Nephron progenitor cell (in vitro differentiated cells): ENCODE results near the gene BPIFB6.

ENCODE experiments used
- DNase-seq: peaks from one replicate; pipeline ENCODE4 v3.0.0; 2021
- H3K27ac Mint-ChIP-seq: 2 replicates; pipeline ENCODE4 v1.8.0; 2021; ENCODE audit warnings: mild to moderate bottlenecking, moderate library complexity, mixed read lengths
- H3K27me3 Mint-ChIP-seq: 2 replicates; pipeline ENCODE4 v1.8.0; 2021; ENCODE audit warnings: mild to moderate bottlenecking, low read depth, mixed read lengths; ENCODE audit not compliant: poor library complexity
- H3K36me3 Mint-ChIP-seq: 2 replicates; pipeline ENCODE4 v1.8.0; 2021; ENCODE audit warnings: low read depth, mixed read lengths
- H3K4me1 Mint-ChIP-seq: 2 replicates; pipeline ENCODE4 v1.8.0; 2021; ENCODE audit warnings: mixed read lengths
- H3K4me3 Mint-ChIP-seq: 2 replicates; pipeline ENCODE4 v1.8.0; 2021; ENCODE audit warnings: mild to moderate bottlenecking, moderate library complexity, mixed read lengths
- H3K9me3 Mint-ChIP-seq: 2 replicates; pipeline ENCODE4 v1.8.0; 2021; ENCODE audit warnings: mild to moderate bottlenecking, moderate library complexity, mixed read lengths
- CTCF ChIP-seq: fragments of 200-600 bp; sonication (generic); IDR thresholded peaks from 2 replicates; pipeline ENCODE4 v1.5.0; 2021; ENCODE audit warnings: antibody characterized with exemption

The BPIFB6 gene

GRCh38 chr20:33070111-33071053, 38.9 kb downstream of the BPIFB6 start:
- no peaks in the 10 kb centered on the region for H3K9me3 Mint-ChIP-seq

GRCh38 chr20:33071198-33071597, 39.8 kb downstream of the BPIFB6 start:
- H3K4me1 Mint-ChIP-seq: peaks cover 9% of the 10 kb centered on the region

More at GRCh38 chr20:33070111-33071053, 38.9 kb downstream of the BPIFB6 start:
- Mint-ChIP-seq H3K4me3 (no peak overlapping the region), H3K27me3 (peaks cover 27% of the 10 kb centered on the region), H3K36me3 (no peaks in the 10 kb centered on the region), H3K27ac (no peak overlapping the region), H3K4me1 (peaks cover 4% of the 10 kb centered on the region)
- no peak for TF ChIP-seq CTCF
- no peak for DNase-seq

GRCh38 chr20:33072362-33072761, 40.9 kb downstream of the BPIFB6 start:
- Mint-ChIP-seq H3K4me1 (peaks cover 9% of the 10 kb centered on the region), H3K27me3 (peaks cover 31% of the 10 kb centered on the region)

More at GRCh38 chr20:33071198-33071597, 39.8 kb downstream of the BPIFB6 start:
- H3K36me3 Mint-ChIP-seq: no peaks in the 10 kb centered on the region
- H3K27me3 Mint-ChIP-seq: peaks cover 27% of the 10 kb centered on the region
- H3K9me3 Mint-ChIP-seq: no peaks in the 10 kb centered on the region
- no peak overlapping the region for H3K4me3 Mint-ChIP-seq
- no peak overlapping the region for H3K27ac Mint-ChIP-seq
- no peak for TF ChIP-seq CTCF
- no peak for DNase-seq

GRCh38 chr20:33072813-33073212, 41.4 kb downstream of the BPIFB6 start:
- Mint-ChIP-seq H3K4me1 (peaks cover 9% of the 10 kb centered on the region), H3K27ac (no peak overlapping the region), H3K4me3 (no peak overlapping the region), H3K36me3 (no peaks in the 10 kb centered on the region), H3K27me3 (peaks cover 31% of the 10 kb centered on the region), H3K9me3 (no peaks in the 10 kb centered on the region)
- no peak for TF ChIP-seq CTCF
- no peak for DNase-seq

More at GRCh38 chr20:33072362-33072761, 40.9 kb downstream of the BPIFB6 start:
- Mint-ChIP-seq H3K4me3 (no peak overlapping the region), H3K9me3 (no peaks in the 10 kb centered on the region), H3K36me3 (no peaks in the 10 kb centered on the region), H3K27ac (no peak overlapping the region)
- no peak for TF ChIP-seq CTCF
- DNase-seq: no peak

- DNase-seq: no peak
- Mint-ChIP-seq H3K36me3 (no peaks in the 10 kb centered on the region), H3K27ac (no peak overlapping the region), H3K9me3 (no peaks in the 10 kb centered on the region), H3K4me3 (no peak overlapping the region), H3K4me1 (peaks cover 9% of the 10 kb centered on the region), H3K27me3 (peaks cover 30% of the 10 kb centered on the region)
- no peak for TF ChIP-seq CTCF
These were observed 43.2 kb downstream of the BPIFB6 start for GRCh38 chr20:33074675-33075074.
